Glomerular endothelial cell (primary cell): ENCODE measurements around the gene CERS2. TPM values are rescaled to one million over a fixed set of nuclear protein-coding genes. Genes with fewer than 3 reads are reported as not detected.

Experiments used
- DNase-seq: peaks from one replicate; pipeline ENCODE4 v3.0.0-alpha.2; 2011; ENCODE audit warnings: low read depth, low spot score; ENCODE audit errors: extremely low read depth
- total RNA-seq: library from RNA; depleted of rRNA; stranded (reverse); fragments of >200 nt; gene quantifications from 2 replicates; pipeline ENCODE4 v1.2.3, GENCODE V29; 2015

CERS2 gene
- total RNA-seq, 1 donor from 2014 or later = 139 TPM

DNA sequence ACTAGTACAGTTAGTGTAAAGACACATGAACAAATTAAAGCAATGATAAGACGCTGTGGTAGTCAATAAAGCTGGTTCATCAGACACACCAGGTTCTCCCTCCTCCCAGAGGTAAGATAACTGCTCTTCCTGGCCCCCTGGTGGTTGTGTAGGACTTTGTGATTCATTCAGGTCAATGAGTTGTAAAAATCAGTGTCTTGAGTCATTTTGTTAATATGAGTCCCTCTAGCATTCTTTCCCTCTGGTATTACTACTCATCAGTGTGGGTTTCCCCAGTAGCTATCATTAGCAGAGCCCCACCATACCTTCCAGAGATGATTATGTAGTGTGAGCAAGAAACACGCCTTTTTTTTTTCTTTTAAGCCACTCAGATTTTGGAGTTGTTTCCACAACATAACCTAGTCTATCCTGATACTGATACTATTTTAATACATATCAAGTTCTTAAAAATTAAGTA, 52.1 kb downstream of the CERS2 start:
- no peak for DNase-seq

DNA sequence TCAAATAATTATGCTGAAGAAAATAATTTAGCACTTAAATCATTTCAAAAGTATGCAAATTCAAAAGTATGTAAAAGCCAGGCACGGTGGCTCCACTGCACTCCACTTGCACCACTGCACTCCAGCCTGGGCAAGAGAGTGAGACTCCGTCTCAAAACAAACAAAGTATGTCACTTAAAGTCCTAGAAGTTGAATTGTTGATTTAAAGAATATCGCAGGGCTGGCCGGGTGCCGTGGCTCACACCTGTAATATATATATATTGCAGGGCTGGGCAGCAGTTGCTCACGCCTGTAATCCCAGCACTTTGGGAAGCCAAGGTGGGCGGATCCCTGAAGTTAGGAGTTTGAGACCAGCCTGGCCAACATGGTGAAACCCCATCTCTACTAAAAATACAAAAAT, 57.2 kb downstream of the CERS2 start:
- DNase-seq = no peak

Other genes with a start within 250 kb of the CERS2 start
- gene CTSS, start 209.1 kb downstream of the CERS2 start, total RNA-seq = 87.7 and 137 TPM in 2 replicates
- 2.3 and 5.5 TPM in 2 replicates for gene CTSK, start 166.6 kb downstream of the CERS2 start, total RNA-seq
- gene ARNT, start 98.2 kb downstream of the CERS2 start, total RNA-seq = 20.4 and 28.1 TPM in 2 replicates
- not detected in 2 replicates for gene CTXND2, start 87.7 kb downstream of the CERS2 start, total RNA-seq
- gene SETDB1, start 48.5 kb downstream of the CERS2 start, total RNA-seq = 23.1 and 29.5 TPM in 2 replicates
- gene ANXA9, start 7.5 kb upstream of the CERS2 start, total RNA-seq = 0.19 TPM in 1 of 2 replicates, not detected in the other
- gene MINDY1, start 32.1 kb upstream of the CERS2 start, total RNA-seq = 12.5 and 17.9 TPM in 2 replicates
- gene PRUNE1, start 33.6 kb upstream of the CERS2 start, total RNA-seq = 4.5 and 6.1 TPM in 2 replicates
- not detected in 2 replicates for gene BNIPL, start 61.8 kb upstream of the CERS2 start, total RNA-seq
- gene C1orf56, start 72.9 kb upstream of the CERS2 start, total RNA-seq = 2.4 and 2.9 TPM in 2 replicates
- 69.4 and 73.9 TPM in 2 replicates for gene CDC42SE1, start 84.8 kb upstream of the CERS2 start, total RNA-seq
- 25.1 and 27.6 TPM in 2 replicates for gene MLLT11, start 85.6 kb upstream of the CERS2 start, total RNA-seq
- 3.4 and 7.4 TPM in 2 replicates for gene GABPB2, start 95.9 kb upstream of the CERS2 start, total RNA-seq
- gene SEMA6C, start 171.8 kb upstream of the CERS2 start, total RNA-seq = 20.2 and 28.1 TPM in 2 replicates
- gene TNFAIP8L2, start 181.8 kb upstream of the CERS2 start, total RNA-seq = not detected in 2 replicates
- 4.7 and 5.9 TPM in 2 replicates for gene LYSMD1, start 191.1 kb upstream of the CERS2 start, total RNA-seq
- 39.3 and 42.6 TPM in 2 replicates for gene SCNM1, start 191.3 kb upstream of the CERS2 start, total RNA-seq
- gene TMOD4, start 201.1 kb upstream of the CERS2 start, total RNA-seq = not detected in 2 replicates
- 38.1 and 58.2 TPM in 2 replicates for gene VPS72, start 215.4 kb upstream of the CERS2 start, total RNA-seq
- 36.4 and 45.3 TPM in 2 replicates for gene PIP5K1A, start 223.7 kb upstream of the CERS2 start, total RNA-seq